Thoracic aorta (tissue), 2 donors: ENCODE data around the gene ELOVL7. TPM values are rescaled to one million over a fixed set of nuclear protein-coding genes. Genes with fewer than 3 reads are reported as not detected.

ENCODE experiments used
- ATAC-seq: fragments of 150-250 bp; one replicate; pipeline ENCODE4 v1.8.0; 2017; ENCODE audit warnings: low read depth; ENCODE audit not compliant: insufficient number of reproducible peaks, low FRiP score
- DNase-seq: peaks from one replicate; pipeline ENCODE4 v3.0.0-alpha.2; 2020; ENCODE audit warnings: low spot score
- H3K27ac ChIP-seq, 2 donors: fragments of 200-600 bp; sonication (generic); 1 replicate in 1 of 2; 2 replicates in 1 of 2; pipeline ENCODE4 v1.5.1; 2016; ENCODE audit warnings: mild to moderate bottlenecking in 2 of 2, moderate library complexity in 2 of 2
- H3K27me3 ChIP-seq: fragments of 200-600 bp; sonication (generic); replicated peaks from 2 replicates; pipeline ENCODE4 v1.6.0; 2016; ENCODE audit warnings: mild to moderate bottlenecking; ENCODE audit not compliant: insufficient read depth
- H3K36me3 ChIP-seq: fragments of 200-600 bp; sonication (generic); one replicate; pipeline ENCODE4 v1.5.1; 2016
- H3K4me1 ChIP-seq, 2 donors: fragments of 200-600 bp; sonication (generic); 1 replicate in 1 of 2; 2 replicates in 1 of 2; pipeline versions ENCODE4 v1.5.1 to v1.6.0; 2016; ENCODE audit warnings: low read depth in 2 of 2, mild to moderate bottlenecking in 1 of 2; ENCODE audit not compliant: control insufficient read depth in 1 of 2
- H3K4me3 ChIP-seq: fragments of 200-600 bp; sonication (generic); 2 replicates; pipeline ENCODE4 v1.5.1; 2016; ENCODE audit warnings: mild to moderate bottlenecking
- H3K9me3 ChIP-seq: fragments of 200-600 bp; sonication (generic); 2 replicates; pipeline ENCODE4 v1.5.1; 2016
- total RNA-seq, 2 donors: library from RNA; depleted of rRNA; stranded (reverse); fragments of >200 nt; gene quantifications; one replicate each; pipeline versions ENCODE4 v1.1.0 to v1.2.3, GENCODE V29; 2016
- TF ChIP-seq, protein P1 (sequence below): fragments of 200-600 bp; sonication (generic); IDR thresholded peaks from one replicate; pipeline ENCODE4 v1.5.1; 2019; ENCODE audit warnings: antibody characterized with exemption

The ELOVL7 gene
- total RNA-seq, 2 donors from 2014 or later, result 3.0 to 18.5 TPM

DNA sequence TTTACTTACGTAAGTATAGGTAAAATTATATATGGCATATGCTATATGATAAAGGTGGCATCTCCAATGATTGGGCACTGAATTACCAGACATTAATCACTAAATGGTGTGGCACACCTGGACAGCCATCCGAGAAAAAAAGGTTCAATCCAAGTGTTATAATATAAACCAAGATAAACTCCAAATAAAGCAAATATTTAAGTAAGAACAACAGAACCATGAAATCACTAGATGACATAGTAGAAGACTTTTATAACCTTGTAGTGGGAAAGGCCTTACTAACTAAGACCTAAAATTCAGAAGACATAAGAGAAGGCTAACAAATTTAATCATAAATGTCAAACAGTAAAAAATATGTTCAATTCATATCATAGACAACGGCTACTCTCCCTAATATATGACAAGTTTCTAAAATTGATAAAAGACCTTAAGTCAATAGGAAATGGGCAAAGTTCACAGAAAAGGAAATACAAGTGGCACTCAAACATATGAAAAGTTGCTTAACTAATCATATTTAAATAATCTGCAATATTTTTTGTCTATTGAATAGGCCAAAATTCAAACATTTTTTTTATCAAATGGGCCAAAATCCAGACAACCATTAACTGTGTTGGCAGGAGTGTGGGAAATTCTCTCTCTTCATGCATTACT lies 55.1 kb downstream of the ELOVL7 start:
- TF ChIP-seq, protein P1, sequence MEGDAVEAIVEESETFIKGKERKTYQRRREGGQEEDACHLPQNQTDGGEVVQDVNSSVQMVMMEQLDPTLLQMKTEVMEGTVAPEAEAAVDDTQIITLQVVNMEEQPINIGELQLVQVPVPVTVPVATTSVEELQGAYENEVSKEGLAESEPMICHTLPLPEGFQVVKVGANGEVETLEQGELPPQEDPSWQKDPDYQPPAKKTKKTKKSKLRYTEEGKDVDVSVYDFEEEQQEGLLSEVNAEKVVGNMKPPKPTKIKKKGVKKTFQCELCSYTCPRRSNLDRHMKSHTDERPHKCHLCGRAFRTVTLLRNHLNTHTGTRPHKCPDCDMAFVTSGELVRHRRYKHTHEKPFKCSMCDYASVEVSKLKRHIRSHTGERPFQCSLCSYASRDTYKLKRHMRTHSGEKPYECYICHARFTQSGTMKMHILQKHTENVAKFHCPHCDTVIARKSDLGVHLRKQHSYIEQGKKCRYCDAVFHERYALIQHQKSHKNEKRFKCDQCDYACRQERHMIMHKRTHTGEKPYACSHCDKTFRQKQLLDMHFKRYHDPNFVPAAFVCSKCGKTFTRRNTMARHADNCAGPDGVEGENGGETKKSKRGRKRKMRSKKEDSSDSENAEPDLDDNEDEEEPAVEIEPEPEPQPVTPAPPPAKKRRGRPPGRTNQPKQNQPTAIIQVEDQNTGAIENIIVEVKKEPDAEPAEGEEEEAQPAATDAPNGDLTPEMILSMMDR, result no peak
- ATAC-seq, result no peak
- Histone ChIP-seq H3K27me3 (no peaks in the 10 kb centered on the region), H3K4me3 (no peak overlapping the region), H3K4me1 (no peaks in the 10 kb centered on the region), H3K27ac (no peak overlapping the region), H3K36me3 (no peaks in the 10 kb centered on the region), H3K9me3 (no peaks in the 10 kb centered on the region)
- no peak for DNase-seq

DNA sequence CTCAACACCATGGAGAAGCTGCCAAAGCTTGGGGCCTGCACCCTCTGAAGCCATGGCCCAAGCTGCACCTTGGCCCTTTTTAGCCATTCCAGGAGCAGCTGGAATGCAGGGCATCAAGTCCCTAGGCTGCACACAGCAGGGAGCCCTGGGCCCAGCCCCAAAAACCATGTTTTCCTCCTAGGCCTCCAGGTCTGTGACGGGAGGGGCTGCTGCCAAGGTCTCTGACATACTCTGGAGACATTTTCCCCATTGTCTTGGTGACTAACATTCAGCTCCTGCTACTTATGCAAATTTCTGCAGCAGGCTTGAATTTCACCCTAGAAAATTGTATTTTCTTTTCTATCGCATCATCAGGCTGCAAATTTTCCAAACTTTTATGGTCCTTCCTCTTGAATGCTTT lies 64.6 kb downstream of the ELOVL7 start:
- no peaks in the 10 kb centered on the region for H3K27me3 ChIP-seq
- TF ChIP-seq, protein P1, result no peak
- H3K4me1 ChIP-seq, result no peaks in the 10 kb centered on the region
- DNase-seq (no peak), ATAC-seq (no peak)
- H3K27ac ChIP-seq, result no peak overlapping the region
- H3K4me3 ChIP-seq, result no peak overlapping the region
- H3K9me3 ChIP-seq, result no peaks in the 10 kb centered on the region
- H3K36me3 ChIP-seq, result no peaks in the 10 kb centered on the region

DNA sequence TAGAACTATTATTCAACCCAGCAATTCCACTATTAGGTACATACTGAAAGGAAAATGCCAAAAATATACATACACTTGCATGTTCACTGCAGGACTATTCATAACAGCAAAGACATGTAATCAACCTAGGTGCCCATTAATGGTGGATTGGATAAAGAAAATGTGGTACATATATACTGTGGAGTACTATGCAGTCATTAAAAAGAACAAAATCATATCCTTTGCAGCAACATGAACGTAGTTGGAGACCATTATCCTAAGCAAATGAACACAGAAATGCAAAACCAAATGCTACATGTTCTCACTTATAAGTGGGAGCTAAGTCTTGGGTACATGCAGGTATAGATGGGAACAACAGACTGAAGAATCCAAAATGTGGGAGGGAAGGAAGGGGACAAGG lies 67.7 kb downstream of the ELOVL7 start:
- Histone ChIP-seq H3K36me3 (no peaks in the 10 kb centered on the region), H3K9me3 (no peaks in the 10 kb centered on the region), H3K4me1 (no peaks in the 10 kb centered on the region), H3K27me3 (no peaks in the 10 kb centered on the region), H3K4me3 (no peak overlapping the region), H3K27ac (no peak overlapping the region)
- ATAC-seq (no peak), DNase-seq (no peak)
- TF ChIP-seq, protein P1, result no peak

DNA sequence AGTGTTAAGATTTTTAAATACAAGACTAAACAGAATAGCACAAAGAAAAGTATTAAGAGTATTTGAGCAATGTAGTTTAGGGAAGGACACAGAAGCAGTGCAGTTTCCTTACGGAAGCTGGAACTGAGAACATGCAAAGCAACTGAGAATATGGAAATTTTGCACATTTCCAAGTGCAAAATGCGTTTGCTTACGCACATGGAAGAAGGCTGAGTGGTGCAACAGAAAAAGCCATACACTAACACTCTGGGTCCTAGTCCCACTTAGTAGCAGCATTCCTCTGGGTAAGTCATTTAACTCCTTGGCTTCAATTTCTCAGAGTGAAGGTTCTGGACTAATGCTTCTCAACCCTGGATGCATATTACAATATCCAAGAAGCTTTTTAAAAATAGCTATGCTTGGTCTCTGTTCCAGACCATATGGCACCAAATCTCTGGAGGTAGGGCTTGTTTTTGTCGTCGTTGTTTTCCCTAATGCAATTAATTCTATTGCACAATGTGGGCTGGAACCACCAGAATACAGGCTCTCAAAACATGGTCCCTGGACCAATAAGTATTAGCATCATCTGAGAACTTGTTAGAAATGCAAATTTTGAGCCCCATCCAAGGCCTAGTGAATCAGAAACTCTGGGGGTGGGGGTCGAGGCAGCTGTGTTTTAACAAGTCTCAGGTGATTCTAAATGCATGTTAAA lies 78.9 kb downstream of the ELOVL7 start:
- Histone ChIP-seq H3K36me3 (no peaks in the 10 kb centered on the region), H3K4me3 (no peak overlapping the region), H3K27ac (no peak overlapping the region), H3K4me1 (no peaks in the 10 kb centered on the region), H3K9me3 (no peaks in the 10 kb centered on the region), H3K27me3 (no peaks in the 10 kb centered on the region)
- ATAC-seq (no peak), DNase-seq (no peak)
- TF ChIP-seq, protein P1, result no peak

DNA sequence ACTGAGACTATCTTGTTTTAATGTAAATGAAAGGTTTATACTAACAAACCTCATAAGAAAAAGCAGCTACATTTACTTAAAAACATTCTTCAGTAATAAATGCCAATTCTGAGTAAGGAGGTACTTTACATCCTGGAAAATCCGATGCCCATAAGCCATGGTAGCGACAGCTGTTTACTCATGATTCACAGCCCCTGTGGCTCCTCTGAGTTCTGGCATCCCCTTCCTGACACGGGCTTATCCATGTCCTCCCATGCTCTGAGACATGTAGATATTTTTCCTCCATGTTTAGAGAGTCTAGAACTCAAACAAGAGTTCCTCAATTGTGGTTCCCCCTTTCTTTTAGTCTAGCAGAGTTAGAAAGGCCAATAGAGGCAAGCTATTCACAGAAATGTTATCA lies 81.0 kb downstream of the ELOVL7 start:
- Histone ChIP-seq H3K9me3 (no peaks in the 10 kb centered on the region), H3K27me3 (no peaks in the 10 kb centered on the region), H3K36me3 (no peaks in the 10 kb centered on the region), H3K27ac (no peak overlapping the region), H3K4me1 (no peaks in the 10 kb centered on the region), H3K4me3 (no peak overlapping the region)
- DNase-seq (no peak), ATAC-seq (no peak)
- TF ChIP-seq, protein P1, result no peak
